Measurements from ENCODE around the gene LRRC74B.
"Not testable (repeated sequence)": the region's sequence is repeated elsewhere in the genome, so short reads cannot be mapped to it uniquely, and the experiment has no call there.

The LRRC74B gene

DNA sequence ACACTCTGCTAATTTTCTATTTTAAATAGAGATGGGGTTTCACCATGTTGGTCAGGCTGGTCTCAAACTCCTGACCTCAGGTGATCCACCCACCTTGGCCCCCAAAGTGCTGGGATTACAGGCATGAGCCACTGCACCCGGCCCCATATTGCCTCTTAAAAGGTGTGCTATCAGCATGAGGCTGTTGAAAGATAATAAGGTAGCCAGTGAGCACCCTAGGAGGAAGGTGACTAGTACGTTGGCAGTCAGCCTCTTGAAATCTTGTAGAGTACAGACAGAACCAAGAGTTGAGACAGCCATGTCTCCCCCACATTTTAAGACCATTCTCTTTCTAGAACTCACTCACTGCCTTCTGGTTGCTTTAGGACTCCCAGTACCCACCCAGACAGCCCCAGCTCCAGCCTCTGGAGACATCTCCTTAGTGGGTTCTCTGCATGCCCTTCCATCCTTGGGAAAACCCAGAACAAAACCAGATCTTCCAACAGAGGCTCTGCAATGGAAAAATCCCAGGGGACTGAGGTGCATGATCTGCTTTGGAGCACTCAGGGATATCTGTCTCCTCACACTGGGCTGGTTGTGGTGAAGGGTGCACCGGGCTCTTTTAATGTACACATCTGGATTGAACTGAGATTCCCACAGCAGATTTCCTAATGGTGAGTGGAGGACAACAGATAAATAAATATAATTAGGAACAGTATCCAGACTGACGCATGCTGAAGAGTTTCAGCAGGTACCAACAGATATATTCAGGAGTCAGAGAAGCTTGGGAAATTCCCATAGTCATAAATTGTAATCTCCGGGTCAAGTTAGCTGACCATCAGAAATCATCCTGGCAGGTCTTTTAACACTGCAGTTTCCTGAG lies 49.4 kb downstream of the LRRC74B start:
- no peak overlapping the region for H3K9ac ChIP-seq (ENCODE audit: low read length)
- peaks cover 11% of the 10 kb centered on the region for H3K27me3 ChIP-seq (replicated peaks; ENCODE audit: control insufficient read depth, insufficient read depth, low read length)
- no peaks in the 10 kb centered on the region for H3K9me3 ChIP-seq (ENCODE audit: control insufficient read depth, low read length)
- H3K4me3 ChIP-seq (ENCODE audit: low read length), result no peak overlapping the region
- no peak for DNase-seq (ENCODE audit: low read depth)
- H3K36me3 ChIP-seq (ENCODE audit: control insufficient read depth, insufficient read depth, low read length, severe bottlenecking), result no peaks in the 10 kb centered on the region
- H3K4me1 ChIP-seq (ENCODE audit: control insufficient read depth, insufficient read depth, low read length), result no peaks in the 10 kb centered on the region

- Histone ChIP-seq H3K27me3 (replicated peaks; ENCODE audit: control insufficient read depth, insufficient read depth, low read length) (peaks cover 11% of the 10 kb centered on the region), H3K4me1 (ENCODE audit: control insufficient read depth, insufficient read depth, low read length) (no peaks in the 10 kb centered on the region), H3K9ac (ENCODE audit: low read length) (no peak overlapping the region), H3K9me3 (ENCODE audit: control insufficient read depth, low read length) (no peaks in the 10 kb centered on the region), H3K36me3 (ENCODE audit: control insufficient read depth, insufficient read depth, low read length, severe bottlenecking) (no peaks in the 10 kb centered on the region), H3K4me3 (ENCODE audit: low read length) (no peak overlapping the region)
- DNase-seq (ENCODE audit: low read depth), result no peak
Observed at GRCh38 chr22:21095773-21096107, 50.0 kb downstream of the LRRC74B start.

- H3K9me3 ChIP-seq (ENCODE audit: control insufficient read depth, low read length); DNase-seq (ENCODE audit: low read depth); H3K36me3 ChIP-seq (ENCODE audit: control insufficient read depth, insufficient read depth, low read length, severe bottlenecking); H3K9ac ChIP-seq (ENCODE audit: low read length); H3K4me3 ChIP-seq (ENCODE audit: low read length); H3K4me1 ChIP-seq (ENCODE audit: control insufficient read depth, insufficient read depth, low read length): not testable (repeated sequence)
- peaks cover 11% of the 10 kb centered on the region for H3K27me3 ChIP-seq (replicated peaks; ENCODE audit: control insufficient read depth, insufficient read depth, low read length)
Observed at GRCh38 chr22:21096878-21097277, 51.1 kb downstream of the LRRC74B start.

GRCh38 chr22:21098099-21098671 lies 52.4 kb downstream of the LRRC74B start:
- Histone ChIP-seq H3K9me3 (ENCODE audit: control insufficient read depth, low read length) (no peaks in the 10 kb centered on the region), H3K4me3 (ENCODE audit: low read length) (no peak overlapping the region), H3K36me3 (ENCODE audit: control insufficient read depth, insufficient read depth, low read length, severe bottlenecking) (no peaks in the 10 kb centered on the region), H3K9ac (ENCODE audit: low read length) (no peak overlapping the region), H3K4me1 (ENCODE audit: control insufficient read depth, insufficient read depth, low read length) (peaks cover 3% of the 10 kb centered on the region), H3K27me3 (replicated peaks; ENCODE audit: control insufficient read depth, insufficient read depth, low read length) (peaks cover 11% of the 10 kb centered on the region)
- DNase-seq (ENCODE audit: low read depth), result no peak

DNA sequence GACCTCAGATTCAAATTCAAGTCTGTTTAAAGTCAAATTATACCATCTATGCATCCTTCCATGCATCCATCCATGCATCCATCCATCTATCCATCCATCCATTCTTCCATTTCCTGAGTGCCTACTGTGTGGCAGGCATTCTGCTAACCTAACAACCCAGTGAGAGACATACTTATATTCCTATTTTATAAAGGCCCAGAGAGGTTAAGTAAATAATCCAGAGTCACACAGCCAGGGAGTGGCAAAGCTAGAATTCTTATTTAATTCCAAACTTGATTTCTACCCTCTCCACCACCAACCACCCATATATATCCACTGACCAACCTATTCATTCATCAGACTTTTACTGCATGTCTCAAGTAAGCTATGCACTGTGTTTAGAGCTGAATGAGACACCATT lies 53.8 kb downstream of the LRRC74B start:
- no peak for DNase-seq (ENCODE audit: low read depth)
- H3K4me3 ChIP-seq (ENCODE audit: low read length), result no peak overlapping the region
- H3K36me3 ChIP-seq (ENCODE audit: control insufficient read depth, insufficient read depth, low read length, severe bottlenecking), result no peaks in the 10 kb centered on the region
- H3K9me3 ChIP-seq (ENCODE audit: control insufficient read depth, low read length), result no peaks in the 10 kb centered on the region
- no peak overlapping the region for H3K9ac ChIP-seq (ENCODE audit: low read length)
- peaks cover 3% of the 10 kb centered on the region for H3K4me1 ChIP-seq (ENCODE audit: control insufficient read depth, insufficient read depth, low read length)
- peaks cover 8% of the 10 kb centered on the region for H3K27me3 ChIP-seq (replicated peaks; ENCODE audit: control insufficient read depth, insufficient read depth, low read length)

DNA sequence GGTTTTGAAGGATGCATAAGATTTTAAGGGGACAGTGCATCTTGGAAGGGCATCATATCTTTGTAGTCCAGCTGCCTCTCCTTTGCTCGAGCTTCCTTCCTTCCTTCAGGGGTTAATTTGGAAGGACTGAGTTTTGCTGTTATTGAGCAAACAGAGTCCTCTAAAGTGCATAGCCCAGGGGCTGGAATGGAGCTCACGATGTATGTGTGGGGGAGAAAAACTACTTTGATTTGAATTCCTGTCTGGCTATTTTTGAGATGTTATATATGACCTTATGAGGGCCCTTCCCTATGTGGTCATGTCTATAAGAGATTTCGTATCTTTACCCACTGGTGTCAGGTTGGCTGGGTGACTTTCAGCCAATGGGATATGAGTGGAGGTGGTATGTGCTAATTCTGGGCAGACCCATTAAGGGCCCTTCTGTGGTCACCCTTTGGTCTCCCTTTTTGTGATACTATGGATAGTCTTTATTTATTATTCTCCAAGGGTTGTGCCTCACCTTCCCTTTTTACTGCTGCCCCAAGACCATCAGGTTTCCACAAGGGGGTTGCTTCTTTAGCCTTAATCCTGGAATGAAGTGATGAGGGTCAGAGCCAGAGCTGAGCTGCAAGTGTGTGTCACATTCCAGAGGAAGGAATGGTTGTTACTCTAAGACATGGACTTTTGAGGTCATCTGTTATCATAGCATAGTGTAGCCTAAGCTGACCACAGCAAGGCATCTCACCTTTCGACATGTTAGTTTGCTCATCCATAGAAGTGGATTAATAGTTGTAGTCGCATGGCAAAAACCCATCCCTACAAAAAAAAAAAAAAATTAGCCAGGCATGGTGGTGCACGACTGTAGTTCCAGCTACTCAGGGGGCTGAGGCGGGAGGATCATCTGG lies 54.6 kb downstream of the LRRC74B start:
- peaks cover 3% of the 10 kb centered on the region for H3K4me1 ChIP-seq (ENCODE audit: control insufficient read depth, insufficient read depth, low read length)
- no peak overlapping the region for H3K4me3 ChIP-seq (ENCODE audit: low read length)
- no peak overlapping the region for H3K9ac ChIP-seq (ENCODE audit: low read length)
- no peaks in the 10 kb centered on the region for H3K9me3 ChIP-seq (ENCODE audit: control insufficient read depth, low read length)
- H3K27me3 ChIP-seq (replicated peaks; ENCODE audit: control insufficient read depth, insufficient read depth, low read length), result peaks cover 3% of the 10 kb centered on the region
- H3K36me3 ChIP-seq (ENCODE audit: control insufficient read depth, insufficient read depth, low read length, severe bottlenecking), result no peaks in the 10 kb centered on the region
- no peak for DNase-seq (ENCODE audit: low read depth)

- Histone ChIP-seq H3K27me3 (replicated peaks; ENCODE audit: control insufficient read depth, insufficient read depth, low read length) (no peaks in the 10 kb centered on the region), H3K4me3 (ENCODE audit: low read length) (no peak overlapping the region), H3K9me3 (ENCODE audit: control insufficient read depth, low read length) (no peaks in the 10 kb centered on the region), H3K9ac (ENCODE audit: low read length) (no peak overlapping the region), H3K4me1 (ENCODE audit: control insufficient read depth, insufficient read depth, low read length) (peaks cover 3% of the 10 kb centered on the region), H3K36me3 (ENCODE audit: control insufficient read depth, insufficient read depth, low read length, severe bottlenecking) (no peaks in the 10 kb centered on the region)
- DNase-seq (ENCODE audit: low read depth), result no peak
Observed at GRCh38 chr22:21101877-21102638, 56.3 kb downstream of the LRRC74B start.

- peaks cover 3% of the 10 kb centered on the region for H3K4me1 ChIP-seq (ENCODE audit: control insufficient read depth, insufficient read depth, low read length)
Observed at GRCh38 chr22:21102659-21103267, 57.0 kb downstream of the LRRC74B start.

GRCh38 chr22:21103633-21104032 lies 57.9 kb downstream of the LRRC74B start:
- H3K4me1 ChIP-seq (ENCODE audit: control insufficient read depth, insufficient read depth, low read length), result peaks cover 3% of the 10 kb centered on the region
- no peak overlapping the region for H3K4me3 ChIP-seq (ENCODE audit: low read length)
- no peak for DNase-seq (ENCODE audit: low read depth)
- H3K36me3 ChIP-seq (ENCODE audit: control insufficient read depth, insufficient read depth, low read length, severe bottlenecking), result no peaks in the 10 kb centered on the region
- no peaks in the 10 kb centered on the region for H3K9me3 ChIP-seq (ENCODE audit: control insufficient read depth, low read length)
- no peak overlapping the region for H3K9ac ChIP-seq (ENCODE audit: low read length)
- H3K27me3 ChIP-seq (replicated peaks; ENCODE audit: control insufficient read depth, insufficient read depth, low read length), result no peaks in the 10 kb centered on the region

More at GRCh38 chr22:21102659-21103267, 57.0 kb downstream of the LRRC74B start:
- no peak overlapping the region for H3K9ac ChIP-seq (ENCODE audit: low read length)
- H3K9me3 ChIP-seq (ENCODE audit: control insufficient read depth, low read length), result no peaks in the 10 kb centered on the region
- no peaks in the 10 kb centered on the region for H3K27me3 ChIP-seq (replicated peaks; ENCODE audit: control insufficient read depth, insufficient read depth, low read length)
- H3K4me3 ChIP-seq (ENCODE audit: low read length), result no peak overlapping the region
- H3K36me3 ChIP-seq (ENCODE audit: control insufficient read depth, insufficient read depth, low read length, severe bottlenecking), result no peaks in the 10 kb centered on the region
- DNase-seq (ENCODE audit: low read depth), result peak; percentile 52

GRCh38 chr22:21104126-21104691 lies 58.5 kb downstream of the LRRC74B start:
- no peak overlapping the region for H3K9ac ChIP-seq (ENCODE audit: low read length)
- no peaks in the 10 kb centered on the region for H3K36me3 ChIP-seq (ENCODE audit: control insufficient read depth, insufficient read depth, low read length, severe bottlenecking)
- H3K4me1 ChIP-seq (ENCODE audit: control insufficient read depth, insufficient read depth, low read length), result peaks cover 3% of the 10 kb centered on the region
- no peaks in the 10 kb centered on the region for H3K27me3 ChIP-seq (replicated peaks; ENCODE audit: control insufficient read depth, insufficient read depth, low read length)
- H3K4me3 ChIP-seq (ENCODE audit: low read length), result no peak overlapping the region
- H3K9me3 ChIP-seq (ENCODE audit: control insufficient read depth, low read length), result no peaks in the 10 kb centered on the region
- DNase-seq (ENCODE audit: low read depth), result no peak

All from adipocyte (in vitro differentiated cells).